Activated T-cell treated with anti-CD3 and anti-CD28 coated beads for 1 hour (primary cell): Measurements from ENCODE around the gene GNAT1.

ENCODE experiments used
- DNase-seq: peaks from one replicate; pipeline ENCODE4 v3.0.0-alpha.2; 2020; ENCODE audit warnings: low read depth

The GNAT1 gene

DNA sequence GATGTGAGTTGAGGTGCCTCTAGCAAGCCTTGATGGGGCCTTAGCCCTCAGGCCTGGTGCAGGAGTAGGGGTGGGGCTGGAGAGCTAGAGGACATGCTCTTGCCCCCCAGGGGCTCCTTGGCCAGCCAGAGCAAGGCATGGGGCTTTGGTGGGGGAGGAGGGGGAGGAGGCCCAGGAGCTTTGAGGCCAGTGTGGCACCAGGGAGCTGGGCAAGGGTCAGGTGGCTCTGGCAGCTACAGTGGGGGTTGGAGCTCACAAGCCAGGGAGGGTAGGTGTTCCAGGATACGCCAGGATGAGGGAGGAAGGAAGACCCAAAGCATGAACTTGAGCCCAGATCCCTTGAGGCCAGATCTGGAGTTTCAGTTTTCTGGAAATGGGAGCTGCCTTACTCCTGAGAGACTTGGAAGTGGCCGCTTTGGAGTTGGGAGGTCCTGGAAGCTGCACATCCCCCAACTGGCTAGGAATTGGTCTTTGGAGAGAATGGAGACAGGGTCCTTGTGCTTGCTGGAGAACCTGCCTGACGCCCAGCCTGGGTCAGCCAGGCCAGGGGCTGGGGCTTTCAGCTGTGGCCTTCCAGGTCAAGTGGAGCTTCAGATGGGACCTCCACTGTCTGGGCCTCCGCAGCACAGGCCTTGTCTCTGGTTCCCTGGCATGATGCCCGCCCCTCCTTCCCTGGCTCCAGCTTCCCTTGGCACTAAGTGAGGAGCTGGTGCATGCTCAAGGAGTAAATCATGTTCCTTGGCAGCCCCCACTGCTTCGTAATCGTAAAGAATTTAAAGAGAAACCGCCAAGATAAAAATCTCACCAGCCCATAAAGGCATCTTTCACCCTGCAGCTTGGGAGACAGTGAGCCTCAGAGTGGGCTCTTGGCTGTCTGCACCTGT lies 27.6 kb upstream of the GNAT1 start:
- DNase-seq = no peak

DNA sequence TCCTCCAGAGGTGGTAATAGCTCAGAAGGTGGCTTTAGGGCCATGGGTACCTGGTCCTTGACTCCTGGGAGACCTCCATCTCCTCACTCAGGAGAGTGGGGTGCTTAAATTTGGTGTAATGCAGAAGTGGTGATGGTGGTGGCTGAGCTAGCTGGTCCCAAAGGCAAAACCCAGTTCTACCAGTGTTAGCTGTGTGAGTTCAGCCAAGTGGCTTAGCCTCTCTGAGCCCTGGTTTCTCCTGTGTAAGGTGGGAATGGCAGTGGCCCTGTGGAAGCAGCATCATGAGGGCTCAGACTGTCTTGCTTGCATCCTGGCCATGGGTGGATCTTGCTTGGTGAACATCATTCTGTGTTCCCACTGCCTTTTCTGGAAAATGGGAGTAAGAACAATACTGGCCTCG lies 26.9 kb upstream of the GNAT1 start:
- no peak for DNase-seq

DNA sequence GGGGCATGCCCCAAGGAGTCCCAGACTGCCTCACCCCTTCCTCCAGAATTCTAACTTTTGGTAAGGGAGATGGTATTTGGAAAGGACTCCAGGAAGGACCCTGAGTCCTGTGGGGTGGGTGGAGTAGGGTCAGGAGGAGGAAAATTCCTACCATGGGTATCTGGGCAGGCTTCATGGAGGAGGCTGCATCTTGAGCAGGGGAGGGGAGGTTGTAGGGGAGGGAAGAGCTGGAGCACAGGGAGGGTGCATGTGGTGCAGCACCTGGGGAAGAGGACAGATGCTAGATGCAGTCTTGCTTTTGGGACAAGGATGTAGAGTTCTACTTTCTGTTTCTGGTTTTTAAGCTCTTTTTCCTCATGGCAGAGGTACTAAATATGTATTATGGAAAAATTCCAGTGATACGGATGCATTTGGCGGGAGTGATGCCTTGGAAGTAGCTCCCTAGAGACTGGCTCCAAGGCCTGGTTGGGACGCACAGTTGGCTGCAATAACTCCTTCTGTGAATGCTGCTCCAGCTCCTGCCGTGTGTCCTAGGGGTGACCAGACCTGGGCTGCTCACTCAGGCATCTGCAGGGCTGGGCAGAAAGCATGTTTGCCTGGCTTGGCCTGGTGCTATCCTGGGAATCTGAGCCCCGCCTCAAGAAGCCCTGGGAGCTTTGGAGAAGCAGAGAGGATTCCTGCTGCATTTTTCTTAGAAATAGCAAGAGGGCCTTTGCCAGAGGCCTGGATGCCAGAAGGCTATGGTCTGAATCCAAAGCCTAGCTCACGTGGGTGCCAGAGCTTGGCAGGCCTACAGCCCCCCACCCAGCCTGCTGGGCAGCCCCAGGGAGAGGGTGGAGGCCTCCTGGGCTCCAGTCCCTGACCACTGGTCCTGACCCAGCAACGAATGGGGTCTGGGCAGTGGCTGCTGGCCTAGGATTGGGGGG lies 26.2 kb upstream of the GNAT1 start:
- no peak for DNase-seq

DNA sequence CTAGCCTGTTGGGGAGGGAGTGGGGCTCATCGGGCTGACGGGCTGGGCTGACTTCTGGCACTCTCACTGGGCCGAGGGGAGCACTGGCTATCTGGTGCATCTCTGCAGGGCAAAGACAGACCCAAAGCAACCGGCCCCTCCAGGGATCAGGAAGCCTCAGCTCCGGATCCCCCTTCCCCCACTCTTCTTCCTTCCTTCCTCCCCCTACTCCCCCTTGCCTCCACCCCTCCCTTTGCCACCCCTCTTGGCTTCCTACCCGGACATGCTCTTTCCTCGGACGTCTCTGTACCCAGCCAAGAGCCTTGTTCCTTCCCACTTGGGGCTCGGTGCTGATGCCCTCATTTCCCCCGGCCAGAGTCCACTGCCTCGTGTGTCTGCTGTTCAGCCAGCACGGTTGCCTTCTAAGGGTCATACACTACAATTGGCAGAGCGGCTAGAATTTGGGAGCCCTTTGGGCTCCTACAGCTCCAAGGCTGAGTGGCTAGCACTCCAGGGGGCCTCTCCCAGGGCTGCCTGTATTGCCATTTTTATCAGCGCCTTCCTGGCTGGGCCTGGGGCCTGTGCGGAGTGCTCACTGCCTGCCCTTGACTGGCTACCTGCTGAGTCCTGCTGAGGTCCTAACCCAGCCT lies 25.4 kb upstream of the GNAT1 start:
- no peak for DNase-seq

DNA sequence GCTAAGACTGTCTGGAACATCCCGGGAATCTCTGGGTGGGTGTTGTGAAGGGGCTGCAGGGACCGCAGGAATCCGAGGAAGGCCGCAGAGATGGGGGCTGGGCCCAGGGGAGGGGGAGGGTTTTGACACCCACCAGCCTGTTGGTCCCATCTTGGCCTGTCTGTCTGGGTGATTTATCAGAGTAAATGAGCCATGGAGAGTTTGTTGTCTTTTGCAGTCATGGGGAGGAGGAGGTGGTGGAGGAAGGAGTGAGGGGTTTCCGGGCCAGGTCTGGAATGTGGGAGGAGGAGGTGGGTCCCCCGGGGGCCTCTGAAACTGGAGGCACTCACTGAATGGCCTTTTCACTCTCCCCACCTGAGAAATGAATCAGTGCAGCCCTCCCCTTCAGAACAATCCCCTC lies 24.8 kb upstream of the GNAT1 start:
- DNase-seq = no peak

DNA sequence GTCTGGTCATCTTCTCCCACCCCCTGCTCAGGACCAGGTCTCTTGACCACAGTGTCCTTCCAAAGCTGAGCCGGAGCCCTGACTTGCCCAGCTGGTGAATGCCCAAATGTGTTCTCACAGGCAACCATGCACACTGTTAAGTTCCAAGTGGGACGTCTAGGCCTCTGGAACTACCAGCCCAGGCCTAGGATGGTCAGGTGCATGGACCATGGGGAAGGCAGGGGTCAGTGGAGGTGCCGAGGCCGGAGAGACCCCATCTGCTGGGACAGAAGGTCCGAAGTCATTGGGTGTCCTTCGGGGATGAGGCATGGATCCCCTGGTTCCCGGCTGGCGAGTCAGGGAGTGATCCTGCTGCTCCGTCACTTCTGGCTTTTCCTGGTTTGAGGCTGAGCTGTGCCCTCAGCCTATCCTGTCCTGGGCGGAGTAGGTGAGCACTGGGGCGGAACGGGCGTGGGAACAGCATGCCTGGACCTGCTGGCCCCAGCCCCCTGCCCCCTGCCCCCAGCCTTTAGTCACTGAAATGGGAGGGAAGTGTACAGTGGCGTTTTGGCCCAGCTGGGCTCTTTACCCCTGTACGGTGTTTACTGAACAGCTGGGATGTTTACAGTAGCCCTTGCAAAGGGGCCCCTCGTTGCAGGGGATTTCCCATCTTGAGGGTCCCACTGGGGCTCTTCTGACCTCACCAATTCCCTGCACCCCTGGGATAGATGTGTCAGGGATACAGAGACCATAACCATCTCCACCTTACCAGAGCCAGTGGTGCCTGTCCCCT lies 24.2 kb upstream of the GNAT1 start:
- no peak for DNase-seq

DNA sequence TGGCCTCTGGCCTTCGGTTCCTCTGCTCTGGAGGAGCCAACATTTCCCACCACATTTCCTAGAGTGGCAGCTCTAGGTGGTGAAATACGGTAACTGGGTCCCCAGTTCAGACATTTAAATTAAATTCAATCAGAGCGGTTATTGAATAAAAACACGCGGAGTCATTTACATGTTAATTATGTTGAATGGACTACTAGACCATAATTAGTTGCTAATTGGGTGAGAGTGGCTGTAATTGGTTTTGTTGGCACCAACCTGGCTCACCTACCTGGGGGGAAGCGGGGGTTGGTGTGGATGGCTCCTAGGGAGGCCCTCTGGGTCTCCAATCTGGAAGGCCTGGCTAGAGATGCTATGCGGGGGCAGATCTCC lies 23.6 kb upstream of the GNAT1 start:
- no peak for DNase-seq

DNA sequence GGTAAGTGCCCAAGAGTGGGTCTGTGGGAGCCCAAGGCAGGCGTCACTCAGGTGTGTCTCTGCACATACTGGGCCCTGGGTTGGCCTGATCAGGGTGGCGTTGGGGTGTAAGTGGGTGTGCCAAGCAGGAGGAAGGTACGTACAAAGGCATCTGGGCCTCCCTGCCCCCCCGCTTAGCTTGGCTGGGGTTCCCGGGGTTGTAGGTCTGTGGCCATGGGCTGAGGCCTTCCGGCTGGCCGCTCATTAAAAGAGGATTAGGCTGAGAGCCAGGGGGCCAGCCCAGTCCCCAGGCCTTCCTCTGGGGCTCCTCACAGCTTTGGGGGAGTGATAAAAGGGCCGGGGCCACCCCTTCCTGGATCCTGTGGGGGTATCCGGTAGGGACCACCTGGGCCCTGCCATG lies 23.0 kb upstream of the GNAT1 start:
- no peak for DNase-seq

DNA sequence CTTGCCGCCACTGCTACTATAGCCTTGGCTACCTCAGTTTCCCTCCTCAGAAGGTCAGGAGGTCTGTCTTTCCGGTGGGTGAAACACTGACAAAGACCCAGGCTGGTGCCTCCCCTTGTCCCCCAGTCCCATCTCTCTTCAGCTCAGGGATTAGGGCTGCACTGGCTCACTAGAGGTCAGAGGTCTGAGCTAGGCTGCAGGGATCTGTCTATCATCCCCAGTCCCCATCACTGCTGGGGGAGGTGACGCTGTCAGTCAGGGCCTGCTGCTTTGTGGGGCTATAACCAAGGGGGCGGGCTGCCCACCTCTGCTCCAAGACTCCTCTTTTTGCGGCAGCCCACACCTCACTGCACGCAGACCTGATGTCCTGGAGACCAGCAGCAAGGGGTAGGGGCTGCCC lies 22.6 kb upstream of the GNAT1 start:
- DNase-seq = no peak

DNA sequence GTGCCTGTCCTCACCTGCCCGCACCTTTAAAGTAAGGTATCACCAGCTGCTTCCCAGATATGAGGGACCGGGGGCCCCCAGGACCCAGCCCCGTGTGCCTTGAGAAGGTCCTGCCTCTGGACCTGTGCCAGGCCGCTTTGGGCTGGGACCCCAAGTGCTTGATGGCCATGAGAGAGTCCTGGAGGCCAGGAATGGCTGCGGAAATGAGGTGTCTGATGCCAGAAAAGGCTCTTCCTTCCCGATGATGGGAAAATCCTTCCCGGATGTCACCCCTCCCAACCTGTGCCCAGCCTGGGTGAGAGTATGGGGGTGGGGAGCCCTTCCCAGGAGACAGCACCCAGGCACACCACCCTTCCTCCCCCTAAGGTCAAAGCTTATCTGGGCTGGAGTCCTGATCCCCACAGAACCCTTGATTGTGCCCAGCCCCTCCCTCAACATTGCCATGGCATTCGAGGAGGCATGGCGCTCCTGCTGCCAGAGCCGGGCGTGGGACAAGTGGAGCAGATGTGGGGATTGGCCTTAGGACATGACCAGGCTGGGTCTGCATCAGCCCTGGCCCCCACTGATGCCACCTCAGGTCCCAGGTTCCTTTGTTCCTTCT lies 22.1 kb upstream of the GNAT1 start:
- DNase-seq = no peak

DNA sequence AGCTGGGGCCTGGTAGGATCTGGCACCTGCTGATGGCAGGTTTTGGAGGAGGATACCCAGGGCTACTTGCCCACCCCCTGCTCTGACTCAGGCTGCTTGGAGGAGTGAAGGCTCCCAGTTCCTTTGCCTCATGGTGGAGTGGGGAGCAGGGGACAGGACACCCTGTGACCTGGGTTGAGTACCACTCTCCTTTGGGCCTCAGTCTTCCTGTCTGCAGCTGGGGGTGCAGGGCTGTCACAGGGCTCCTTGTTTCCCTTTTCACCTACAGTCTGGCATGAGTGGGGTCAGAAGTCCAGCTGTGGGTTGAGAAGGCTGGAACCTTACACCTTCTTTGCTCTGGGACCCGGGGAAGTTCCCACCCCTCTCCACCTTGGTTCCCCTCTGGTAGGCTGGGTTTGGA lies 21.6 kb upstream of the GNAT1 start:
- DNase-seq = no peak

DNA sequence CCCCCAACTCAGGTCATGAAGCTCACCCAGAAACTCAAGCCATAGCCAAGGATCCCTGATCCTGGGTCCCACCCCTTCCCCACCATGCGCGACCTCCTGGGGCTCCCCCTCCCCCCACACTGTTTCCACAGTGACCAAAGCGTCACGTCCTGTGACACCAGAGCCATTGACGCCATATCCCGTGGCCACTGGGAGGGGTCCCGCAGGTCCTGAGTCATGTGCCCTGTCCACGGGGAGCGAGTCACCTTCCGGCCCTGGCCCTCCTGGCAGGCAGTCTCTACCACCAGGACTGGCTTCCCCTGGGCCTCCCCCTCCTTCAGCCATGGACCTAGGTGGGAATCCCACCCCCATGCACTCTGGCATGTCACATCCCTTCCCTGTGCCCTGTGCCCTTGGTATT lies 20.7 kb upstream of the GNAT1 start:
- DNase-seq = no peak

DNA sequence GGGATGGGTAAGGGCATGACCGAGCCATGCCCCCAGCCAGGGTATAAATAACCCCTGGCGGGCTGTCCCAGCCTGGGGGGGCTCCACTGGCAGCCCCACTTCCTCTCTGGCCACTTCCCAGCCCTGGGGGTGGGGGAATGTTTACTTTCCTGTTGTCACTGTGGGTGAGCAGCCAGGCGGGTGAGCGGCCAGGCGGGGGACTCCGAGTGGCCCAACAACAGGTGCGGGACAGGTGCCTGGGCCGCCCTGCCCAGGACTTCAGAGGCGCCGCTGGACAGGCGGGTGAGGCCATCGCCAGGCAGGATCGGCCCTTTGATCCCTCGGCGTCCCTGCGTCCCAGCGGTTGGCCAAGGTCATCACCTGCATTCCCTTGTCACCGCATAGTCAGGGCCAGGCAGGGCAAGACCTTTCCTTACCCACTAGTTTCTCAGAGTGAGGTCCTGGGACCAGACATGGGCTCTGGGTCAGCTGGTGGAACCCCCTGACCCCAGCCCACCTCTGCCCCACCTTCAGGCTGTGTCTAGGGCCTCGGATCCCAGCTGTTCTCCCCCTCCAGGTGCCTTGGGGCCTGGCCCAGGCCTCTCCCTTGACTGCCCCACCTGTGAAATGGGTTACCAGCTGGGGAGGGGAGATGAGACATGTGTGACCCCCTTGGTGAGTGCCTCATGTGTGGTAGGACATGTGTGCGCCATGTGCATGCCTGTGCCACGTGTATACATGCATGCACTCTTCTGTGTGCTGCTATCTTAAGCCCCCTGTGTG lies 19.7 kb upstream of the GNAT1 start:
- no peak for DNase-seq

DNA sequence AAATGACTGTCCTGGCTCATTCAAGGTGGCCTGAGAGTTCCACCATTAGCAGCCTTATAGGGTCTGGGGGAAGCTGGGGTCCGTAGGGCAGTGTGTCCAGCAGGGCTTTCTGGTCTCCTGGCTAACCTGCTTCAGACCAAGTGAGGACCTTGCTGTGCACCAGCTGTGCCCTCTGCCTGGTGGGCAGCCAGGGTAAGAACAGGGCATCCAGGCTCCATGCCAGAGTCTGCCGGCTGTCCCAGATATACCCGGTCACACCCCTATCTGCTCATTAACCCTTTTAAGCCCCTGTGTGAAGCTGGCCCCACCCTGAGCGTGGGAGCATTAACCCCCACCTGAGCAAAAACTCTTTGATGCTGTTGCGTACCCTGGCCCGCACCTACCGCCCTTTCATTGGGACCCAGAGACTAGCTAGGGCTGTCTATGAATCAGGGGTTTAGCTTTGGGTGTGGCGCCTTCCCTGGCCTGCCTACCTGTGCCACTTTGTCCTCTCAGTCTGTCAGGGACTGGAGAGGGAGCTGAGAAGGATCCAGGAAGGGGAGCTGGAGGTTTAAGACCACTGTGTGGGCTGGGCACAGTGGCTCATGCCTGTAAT lies 18.7 kb upstream of the GNAT1 start:
- no peak for DNase-seq

DNA sequence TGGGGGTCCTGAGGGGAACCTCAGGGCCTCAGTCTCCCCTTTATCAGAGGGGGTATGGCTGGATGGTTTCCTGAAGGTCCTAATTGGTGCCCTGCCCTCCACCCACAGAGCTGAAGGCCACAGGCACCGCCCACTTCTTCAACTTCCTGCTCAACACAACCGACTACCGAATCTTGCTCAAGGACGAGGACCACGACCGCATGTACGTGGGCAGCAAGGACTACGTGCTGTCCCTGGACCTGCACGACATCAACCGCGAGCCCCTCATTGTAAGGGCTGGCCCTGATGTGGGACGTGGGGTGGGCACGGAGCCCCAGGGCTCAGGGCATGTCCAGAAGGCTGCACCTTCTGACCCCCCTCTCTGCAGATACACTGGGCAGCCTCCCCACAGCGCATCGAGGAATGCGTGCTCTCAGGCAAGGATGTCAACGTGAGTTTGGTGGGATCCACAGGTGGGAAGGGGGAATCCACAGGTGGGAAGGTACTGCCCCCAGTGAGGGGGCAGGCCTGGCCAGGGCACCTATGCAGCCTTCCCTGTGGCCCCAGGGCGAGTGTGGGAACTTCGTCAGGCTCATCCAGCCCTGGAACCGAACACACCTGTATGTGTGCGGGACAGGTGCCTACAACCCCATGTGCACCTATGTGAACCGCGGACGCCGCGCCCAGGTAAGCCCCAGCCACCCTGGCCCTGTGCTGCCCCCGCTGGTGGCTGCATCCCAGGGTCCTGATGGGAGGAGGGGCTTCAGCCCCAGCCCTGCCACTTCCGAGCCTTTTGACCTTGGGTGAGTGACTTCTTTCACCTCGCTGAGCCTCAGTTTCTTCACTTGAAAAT lies 17.5 kb upstream of the GNAT1 start:
- DNase-seq = no peak

DNA sequence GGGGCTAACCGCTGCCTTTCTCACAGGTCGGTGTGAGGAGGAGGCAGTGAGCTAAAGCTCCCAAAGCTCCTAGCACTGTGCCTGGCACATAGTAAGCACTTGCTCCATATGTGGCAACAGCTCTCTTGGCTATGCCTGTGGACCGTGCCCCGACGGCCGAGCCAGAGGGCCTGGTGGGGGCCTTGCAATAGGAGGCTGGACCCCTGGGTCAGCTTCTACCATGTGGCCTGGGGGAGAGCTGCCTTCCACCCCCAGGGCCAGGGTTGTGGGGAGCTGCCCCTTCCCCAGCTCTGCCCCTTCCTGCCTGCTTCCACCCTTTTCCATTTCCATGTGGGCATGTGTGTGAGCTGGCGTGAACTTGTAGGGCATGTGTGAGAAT lies 16.9 kb upstream of the GNAT1 start:
- no peak for DNase-seq

DNA sequence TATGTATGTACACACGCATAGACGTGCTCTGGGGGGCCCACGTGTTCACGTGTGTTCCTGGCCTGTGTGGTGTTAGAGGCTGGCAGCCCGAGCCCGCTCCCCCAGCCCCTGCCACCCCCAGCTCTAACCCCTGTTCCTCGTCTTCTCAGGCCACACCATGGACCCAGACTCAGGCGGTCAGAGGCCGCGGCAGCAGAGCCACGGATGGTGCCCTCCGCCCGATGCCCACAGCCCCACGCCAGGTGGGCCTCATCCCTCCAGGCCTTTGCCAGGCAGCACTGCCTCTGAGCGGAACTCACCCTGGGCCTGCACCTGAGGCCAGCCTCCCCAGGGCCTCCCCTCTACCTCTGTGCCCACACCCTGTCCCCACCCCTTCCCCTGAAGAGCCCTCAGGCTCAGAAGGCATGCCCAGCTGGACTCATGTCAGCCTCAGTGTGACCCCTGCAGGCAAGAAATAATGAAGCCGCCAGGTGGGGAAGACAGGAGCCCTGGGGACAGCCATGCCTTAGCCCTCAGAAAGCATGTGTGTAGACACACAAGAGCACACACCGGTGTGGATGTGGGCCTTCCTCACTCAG lies 16.4 kb upstream of the GNAT1 start:
- no peak for DNase-seq

DNA sequence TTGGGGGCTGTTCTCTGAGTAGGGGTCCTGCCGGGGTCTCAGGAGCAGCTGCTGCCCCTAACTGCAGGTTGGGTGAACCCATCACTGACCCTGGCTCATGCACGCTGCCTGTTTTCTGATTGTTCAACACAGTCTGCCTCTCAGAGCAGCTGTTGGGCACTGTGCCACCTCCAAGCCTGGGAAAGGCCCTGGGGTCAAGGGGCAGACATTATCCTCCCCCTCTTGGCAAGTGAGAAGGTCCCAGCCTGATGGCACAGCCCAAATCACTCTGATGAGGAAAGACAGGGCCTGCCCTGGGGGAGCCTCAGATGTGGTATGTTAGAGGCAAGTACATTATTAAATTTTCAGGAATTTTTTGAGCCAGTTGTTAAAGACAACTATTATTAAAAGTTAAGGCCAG lies 14.1 kb upstream of the GNAT1 start:
- DNase-seq = no peak

DNA sequence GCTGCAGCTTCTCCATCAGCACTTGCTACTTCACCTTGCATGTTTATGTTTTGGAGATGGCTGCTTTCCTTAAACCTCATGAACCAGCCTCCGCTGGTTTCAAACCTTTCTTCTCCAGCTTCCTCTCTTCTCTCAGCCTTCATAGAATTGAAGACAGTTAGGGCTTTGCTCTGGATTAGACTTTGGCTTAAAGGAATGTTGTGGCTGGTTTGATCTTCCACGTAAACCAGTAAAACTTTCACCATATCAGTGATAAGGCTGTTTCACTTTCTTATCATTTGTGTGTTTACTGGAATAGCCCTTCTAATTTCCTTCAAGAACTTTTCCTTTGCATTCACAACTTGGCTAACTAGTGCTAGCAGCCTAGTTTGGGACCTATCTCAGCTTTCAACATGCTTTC lies 11.7 kb upstream of the GNAT1 start:
- DNase-seq = no peak
